Right ventricle myocardium inferior (tissue), 1 donor: Measurements from ENCODE around the gene SCFD1. TPM values are rescaled to one million over a fixed set of nuclear protein-coding genes. Genes with fewer than 3 reads are reported as not detected.
"Not testable (repeated sequence)": the region's sequence is repeated elsewhere in the genome, so short reads cannot be mapped to it uniquely, and the experiment has no call there.

Experiments used
- ATAC-seq: fragments of 200-7000 bp; cut with Tn5 transposase; one replicate; pipeline ENCODE4 v1.9.1; 2020; ENCODE audit warnings: mild to moderate bottlenecking, moderate library complexity
- DNase-seq: peaks from one replicate; pipeline ENCODE4 v3.0.0; 2021; ENCODE audit errors: missing footprints
- intact Hi-C: fragments of 100-400 bp; cut with DNase I; formaldehyde crosslinking; loops from one replicate; pipeline ENCODE4 v1.11.0; 2022
- total RNA-seq: library from RNA; stranded (reverse); fragmentation: NEBNext Ultra II Directional; extraction: Animal tissue kit (Norgen Biotek cat#: 25700); gene quantifications from one replicate; pipeline ENCODE4 v1.2.1, GENCODE V29; 2021
- donor health status: DM: no; HTN: yes; CAD: no; lungs with severe emphysema.

SCFD1 gene
- total RNA-seq, 1 donor from 2014 or later = 42.5 TPM

GRCh38 chr14:30604696-30605095, 17.4 kb upstream of the SCFD1 start:
- DNase-seq, intact Hi-C loops, ATAC-seq: not testable (repeated sequence)

- intact Hi-C loops = no loop called here
- no peak for ATAC-seq
- DNase-seq = no peak
These were observed 14.9 kb upstream of the SCFD1 start for GRCh38 chr14:30607156-30607780.

- DNase-seq (no peak), ATAC-seq (no peak)
- intact Hi-C loops = no loop called here
These were observed 13.5 kb upstream of the SCFD1 start for GRCh38 chr14:30608533-30609006.

- intact Hi-C loops = no loop called here
- ATAC-seq = no peak
- peak; percentile 75 for DNase-seq
These were observed 11.3 kb upstream of the SCFD1 start for GRCh38 chr14:30610787-30611343.

GRCh38 chr14:30614155-30614554, 8.0 kb upstream of the SCFD1 start:
- ATAC-seq = no peak
- no peak for DNase-seq
- intact Hi-C loops = no loop called here

GRCh38 chr14:30620178-30620577, 1.9 kb upstream of the SCFD1 start:
- no peak for DNase-seq
- ATAC-seq = no peak
- intact Hi-C loops = no loop called here

GRCh38 chr14:30621354-30621939, 672 bp upstream of the SCFD1 start:
- no peak for DNase-seq
- intact Hi-C loops = no loop called here
- ATAC-seq = peak; percentile 14

GRCh38 chr14:30623412-30624131, 1.5 kb downstream of the SCFD1 start:
- DNase-seq (no peak), ATAC-seq (no peak)
- intact Hi-C loops = no loop called here

GRCh38 chr14:30624132-30624423, 2.0 kb downstream of the SCFD1 start:
- ATAC-seq = no peak
- DNase-seq = no peak
- intact Hi-C loops = no loop called here

- intact Hi-C loops = no loop called here
- ATAC-seq (no peak), DNase-seq (no peak)
These were observed 3.4 kb downstream of the SCFD1 start for GRCh38 chr14:30625533-30625932.

GRCh38 chr14:30629432-30629831, 7.3 kb downstream of the SCFD1 start:
- intact Hi-C loops, DNase-seq: not testable (repeated sequence)

GRCh38 chr14:30630248-30630647, 8.1 kb downstream of the SCFD1 start:
- intact Hi-C loops = no loop called here
- ATAC-seq = no peak
- DNase-seq = no peak

More at GRCh38 chr14:30629432-30629831, 7.3 kb downstream of the SCFD1 start:
- not testable (repeated sequence) for ATAC-seq

GRCh38 chr14:30632730-30633129, 10.6 kb downstream of the SCFD1 start:
- intact Hi-C loops = no loop called here
- ATAC-seq (no peak), DNase-seq (no peak)

- intact Hi-C loops = no loop called here
- no peak for ATAC-seq
- no peak for DNase-seq
These were observed 16.8 kb downstream of the SCFD1 start for GRCh38 chr14:30638926-30639325.

GRCh38 chr14:30641207-30641606, 19.1 kb downstream of the SCFD1 start:
- intact Hi-C loops = no loop called here
- ATAC-seq (no peak), DNase-seq (no peak)

- DNase-seq, ATAC-seq, intact Hi-C loops: not testable (repeated sequence)
These were observed 22.3 kb downstream of the SCFD1 start for GRCh38 chr14:30644462-30644861.

GRCh38 chr14:30645600-30645999, 23.5 kb downstream of the SCFD1 start:
- intact Hi-C loops = no loop called here
- DNase-seq = no peak

GRCh38 chr14:30648471-30648870, 26.4 kb downstream of the SCFD1 start:
- no peak for ATAC-seq
- intact Hi-C loops = no loop called here
- DNase-seq = no peak

More at GRCh38 chr14:30645600-30645999, 23.5 kb downstream of the SCFD1 start:
- no peak for ATAC-seq

GRCh38 chr14:30651937-30652336, 29.8 kb downstream of the SCFD1 start:
- DNase-seq (no peak), ATAC-seq (no peak)
- intact Hi-C loops = no loop called here

- DNase-seq (no peak), ATAC-seq (no peak)
- intact Hi-C loops = loop anchor here (5.0 kb wide), 1 partner anchor 242 kb away; no protein-coding TSS in a partner anchor
These were observed 33.0 kb downstream of the SCFD1 start for GRCh38 chr14:30655124-30655523.
